SK-N-MC (cell line): ENCODE measurements around the gene LTBP1.

ENCODE experiments used
- DNase-seq: peaks from one replicate; pipeline ENCODE4 v3.0.0-alpha.2; 2011; ENCODE audit warnings: low read depth, low spot score
- H3K27ac ChIP-seq: fragments of 200-600 bp; sonication (generic); 2 replicates; pipeline ENCODE4 v1.5.1; 2016; ENCODE audit warnings: mixed run types
- H3K36me3 ChIP-seq: fragments of 200-600 bp; sonication (generic); 2 replicates; pipeline ENCODE4 v1.6.1; 2017; ENCODE audit warnings: antibody characterized with exemption, low read length, mixed read lengths; ENCODE audit not compliant: insufficient read depth
- H3K4me3 ChIP-seq: fragments of 200-600 bp; sonication (generic); 2 replicates; pipeline ENCODE4 v1.5.1; 2016
- H3K9ac ChIP-seq: fragments of 200-600 bp; sonication (generic); 2 replicates; pipeline ENCODE4 v1.8.0; 2017; ENCODE audit warnings: mixed run types, mixed read lengths; ENCODE audit not compliant: insufficient read length
- H3K9me3 ChIP-seq: fragments of 200-600 bp; sonication (generic); 2 replicates; pipeline ENCODE4 v1.6.1; 2017; ENCODE audit warnings: low read depth, mild to moderate bottlenecking, antibody characterized with exemption, low read length, moderate library complexity, mixed read lengths
- EZH2 ChIP-seq: fragments of 200-600 bp; sonication (generic); IDR thresholded peaks from one replicate; pipeline ENCODE4 v1.6.1; 2017; ENCODE audit warnings: antibody characterized with exemption
- FOXP2 ChIP-seq: optimal IDR thresholded peaks from 2 replicates; pipeline ENCODE3; 2011; ENCODE audit warnings: mild to moderate bottlenecking, moderate library complexity; ENCODE audit not compliant: insufficient read depth; ENCODE audit errors: extremely low read length, control extremely low read depth
- POLR2AphosphoS5 ChIP-seq: IDR thresholded peaks from 2 replicates; pipeline ENCODE4 v1.6.1; 2012; ENCODE audit warnings: mild to moderate bottlenecking, low read depth, low read length, borderline replicate concordance

Gene LTBP1

GRCh38 chr2:33008716-33009115 is 62.0 kb downstream of the LTBP1 start:
- H3K36me3 ChIP-seq, result no peaks in the 10 kb centered on the region
- H3K4me3 ChIP-seq, result no peak overlapping the region
- H3K9ac ChIP-seq, result no peak overlapping the region
- no peak overlapping the region for H3K27ac ChIP-seq
- TF ChIP-seq POLR2AphosphoS5 (no peak), EZH2 (no peak), FOXP2 (no peak)
- H3K9me3 ChIP-seq, result no peaks in the 10 kb centered on the region
- DNase-seq, result no peak

GRCh38 chr2:33009249-33009648 is 62.5 kb downstream of the LTBP1 start:
- no peak overlapping the region for H3K4me3 ChIP-seq
- no peaks in the 10 kb centered on the region for H3K9me3 ChIP-seq
- no peak overlapping the region for H3K9ac ChIP-seq
- H3K36me3 ChIP-seq, result no peaks in the 10 kb centered on the region
- H3K27ac ChIP-seq, result no peak overlapping the region
- TF ChIP-seq FOXP2 (no peak), POLR2AphosphoS5 (no peak)
- no peak for DNase-seq

- no peak for DNase-seq
- Histone ChIP-seq H3K9me3 (no peaks in the 10 kb centered on the region), H3K27ac (no peak overlapping the region), H3K4me3 (no peak overlapping the region), H3K36me3 (no peaks in the 10 kb centered on the region), H3K9ac (no peak overlapping the region)
- TF ChIP-seq POLR2AphosphoS5 (no peak), FOXP2 (no peak), EZH2 (no peak)
These were observed 64.6 kb downstream of the LTBP1 start for GRCh38 chr2:33011373-33011772.

GRCh38 chr2:33011941-33012340 is 65.2 kb downstream of the LTBP1 start:
- no peak overlapping the region for H3K9ac ChIP-seq
- no peak for DNase-seq
- no peak overlapping the region for H3K4me3 ChIP-seq
- no peaks in the 10 kb centered on the region for H3K9me3 ChIP-seq
- no peaks in the 10 kb centered on the region for H3K36me3 ChIP-seq
- no peak overlapping the region for H3K27ac ChIP-seq
- TF ChIP-seq EZH2 (no peak), FOXP2 (no peak), POLR2AphosphoS5 (no peak)

- no peak overlapping the region for H3K9ac ChIP-seq
- H3K27ac ChIP-seq, result no peak overlapping the region
- H3K9me3 ChIP-seq, result no peaks in the 10 kb centered on the region
- no peaks in the 10 kb centered on the region for H3K36me3 ChIP-seq
- TF ChIP-seq POLR2AphosphoS5 (no peak), FOXP2 (no peak), EZH2 (no peak)
- no peak for DNase-seq
- H3K4me3 ChIP-seq, result no peak overlapping the region
These were observed 66.9 kb downstream of the LTBP1 start for GRCh38 chr2:33013684-33014110.

- no peak for TF ChIP-seq FOXP2
- no peak for TF ChIP-seq EZH2
- no peak for TF ChIP-seq POLR2AphosphoS5
- no peak overlapping the region for H3K27ac ChIP-seq
- no peak for DNase-seq
- no peaks in the 10 kb centered on the region for H3K36me3 ChIP-seq
- H3K4me3 ChIP-seq, result no peak overlapping the region
- H3K9ac ChIP-seq, result no peak overlapping the region
- no peaks in the 10 kb centered on the region for H3K9me3 ChIP-seq
These were observed 67.5 kb downstream of the LTBP1 start for GRCh38 chr2:33014268-33014667.

- no peak for DNase-seq
- TF ChIP-seq POLR2AphosphoS5, result no peak
These were observed 68.8 kb downstream of the LTBP1 start for GRCh38 chr2:33015421-33016142.

GRCh38 chr2:33018271-33018670 is 71.5 kb downstream of the LTBP1 start:
- Histone ChIP-seq H3K9me3 (no peaks in the 10 kb centered on the region), H3K36me3 (no peaks in the 10 kb centered on the region), H3K27ac (no peak overlapping the region), H3K4me3 (no peak overlapping the region), H3K9ac (no peak overlapping the region)
- DNase-seq, result no peak
- TF ChIP-seq EZH2 (no peak), FOXP2 (no peak), POLR2AphosphoS5 (no peak)

More at GRCh38 chr2:33015421-33016142, 68.8 kb downstream of the LTBP1 start:
- no peaks in the 10 kb centered on the region for H3K36me3 ChIP-seq
- H3K9ac ChIP-seq, result no peak overlapping the region
- H3K4me3 ChIP-seq, result no peak overlapping the region
- H3K27ac ChIP-seq, result no peak overlapping the region
- no peaks in the 10 kb centered on the region for H3K9me3 ChIP-seq

GRCh38 chr2:33019796-33020195 is 73.0 kb downstream of the LTBP1 start:
- Histone ChIP-seq H3K27ac (no peak overlapping the region), H3K9me3 (no peaks in the 10 kb centered on the region), H3K36me3 (no peaks in the 10 kb centered on the region), H3K9ac (no peak overlapping the region), H3K4me3 (no peak overlapping the region)
- no peak for TF ChIP-seq POLR2AphosphoS5
- no peak for TF ChIP-seq EZH2
- TF ChIP-seq FOXP2, result no peak
- no peak for DNase-seq
